ENCODE data around the gene AKAP12.

Gene AKAP12

GRCh38 chr6:151275566-151275965, 35.8 kb downstream of the AKAP12 start:
- no peak for DNase-seq (ENCODE audit: low read depth)
- H3K4me3 ChIP-seq (ENCODE audit: low read depth, low read length): no peak overlapping the region

GRCh38 chr6:151276112-151276740, 36.5 kb downstream of the AKAP12 start:
- DNase-seq (ENCODE audit: low read depth): peak; percentile 63
- peak overlapping the region; percentile 1 for H3K4me3 ChIP-seq (ENCODE audit: low read depth, low read length)

- H3K4me3 ChIP-seq (ENCODE audit: low read depth, low read length): no peak overlapping the region
- DNase-seq (ENCODE audit: low read depth): no peak
These were observed 40.1 kb downstream of the AKAP12 start for GRCh38 chr6:151279891-151280290.

GRCh38 chr6:151280859-151281258, 41.1 kb downstream of the AKAP12 start:
- no peak overlapping the region for H3K4me3 ChIP-seq (ENCODE audit: low read depth, low read length)
- DNase-seq (ENCODE audit: low read depth): no peak

- no peak for DNase-seq (ENCODE audit: low read depth)
- H3K4me3 ChIP-seq (ENCODE audit: low read depth, low read length): no peak overlapping the region
These were observed 44.2 kb downstream of the AKAP12 start for GRCh38 chr6:151284012-151284411.

GRCh38 chr6:151284548-151285017, 44.8 kb downstream of the AKAP12 start:
- no peak for DNase-seq (ENCODE audit: low read depth)
- no peak overlapping the region for H3K4me3 ChIP-seq (ENCODE audit: low read depth, low read length)

DNA sequence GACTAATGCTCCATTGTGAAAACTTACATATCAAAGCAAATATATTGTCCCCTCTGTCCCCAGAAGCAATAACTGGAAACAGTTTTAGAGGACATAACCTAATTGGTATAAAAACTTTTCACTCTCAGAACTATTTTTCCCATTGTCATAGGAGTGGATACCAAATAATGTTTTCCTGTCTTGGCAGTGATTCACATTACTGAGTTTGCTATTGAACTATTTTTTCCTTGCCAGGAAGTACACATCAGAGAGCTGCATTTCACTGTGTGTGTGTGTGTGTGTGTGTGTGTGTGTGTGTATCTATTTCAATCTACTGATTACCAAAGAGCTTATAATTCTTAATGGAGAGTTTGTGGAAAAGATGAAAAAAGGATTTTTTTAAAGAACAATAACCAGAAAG, 45.4 kb downstream of the AKAP12 start:
- H3K4me3 ChIP-seq (ENCODE audit: low read depth, low read length): no peak overlapping the region
- peak; percentile 60 for DNase-seq (ENCODE audit: low read depth)

- no peak for DNase-seq (ENCODE audit: low read depth)
- no peak overlapping the region for H3K4me3 ChIP-seq (ENCODE audit: low read depth, low read length)
These were observed 46.4 kb downstream of the AKAP12 start for GRCh38 chr6:151286214-151286613.

GRCh38 chr6:151288712-151289398, 49.1 kb downstream of the AKAP12 start:
- no peak for DNase-seq (ENCODE audit: low read depth)
- no peak overlapping the region for H3K4me3 ChIP-seq (ENCODE audit: low read depth, low read length)

- DNase-seq (ENCODE audit: low read depth): no peak
These were observed 49.7 kb downstream of the AKAP12 start for GRCh38 chr6:151289399-151290007.

DNA sequence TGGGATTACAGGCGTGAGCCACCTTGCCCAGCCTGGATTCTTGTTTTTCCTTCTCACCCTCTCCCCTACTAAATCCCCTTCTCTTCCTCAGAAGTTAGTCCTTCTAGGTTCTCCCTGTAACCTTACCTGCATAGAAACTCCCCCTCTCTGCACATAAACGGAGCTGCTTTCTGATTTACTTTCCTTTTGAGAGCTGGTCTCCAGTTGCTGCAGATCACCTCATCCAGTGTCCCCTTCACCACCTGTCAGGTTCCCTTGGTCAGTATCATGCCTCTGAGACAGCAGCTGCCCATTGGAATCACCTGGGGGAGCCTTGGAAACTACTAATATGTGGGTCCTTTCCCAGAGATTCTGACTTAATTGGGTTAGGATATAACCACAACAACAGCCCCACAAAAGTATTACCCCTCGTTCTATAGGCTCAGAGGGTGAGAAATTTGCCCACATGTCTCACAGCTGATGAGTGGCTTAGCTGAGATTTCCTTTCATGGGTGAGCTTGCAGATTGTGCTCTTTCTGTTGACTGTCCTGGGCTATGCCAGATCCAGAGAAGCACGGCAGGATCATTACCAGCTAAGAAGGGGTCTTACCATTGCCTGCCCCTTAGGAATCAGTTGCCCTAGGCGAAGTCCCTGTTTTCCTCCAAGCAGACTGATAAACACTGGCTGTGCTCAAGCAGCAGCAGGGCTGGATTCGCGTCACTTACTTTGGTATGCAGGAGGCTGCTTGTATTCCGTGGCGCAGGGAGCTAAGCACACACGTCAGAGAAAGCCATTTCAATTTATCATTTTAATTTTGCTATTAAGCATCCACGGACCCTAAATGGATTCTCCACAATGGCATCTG, 51.3 kb downstream of the AKAP12 start:
- H3K4me3 ChIP-seq (ENCODE audit: low read depth, low read length): no peak overlapping the region
- peak; percentile 80 for DNase-seq (ENCODE audit: low read depth)

More at GRCh38 chr6:151289399-151290007, 49.7 kb downstream of the AKAP12 start:
- no peak overlapping the region for H3K4me3 ChIP-seq (ENCODE audit: low read depth, low read length)

DNA sequence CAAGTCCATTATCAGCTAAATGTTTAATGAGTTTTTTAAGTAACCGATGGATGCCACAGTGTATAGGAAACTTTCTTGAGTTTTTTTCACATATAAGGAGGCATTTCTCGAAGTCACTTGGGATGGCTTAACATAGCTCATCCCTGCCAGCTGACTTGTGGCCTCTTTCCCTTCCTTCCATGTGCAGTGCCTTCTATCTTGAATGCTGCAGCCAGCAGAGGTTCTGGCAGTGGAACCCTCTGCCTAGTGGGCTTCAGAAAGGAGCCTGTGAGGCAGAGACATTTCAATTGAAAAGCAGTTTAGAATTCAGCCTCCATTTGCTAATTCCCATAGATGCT, 51.9 kb downstream of the AKAP12 start:
- H3K4me3 ChIP-seq (ENCODE audit: low read depth, low read length): no peak overlapping the region
- DNase-seq (ENCODE audit: low read depth): no peak

- no peak overlapping the region for H3K4me3 ChIP-seq (ENCODE audit: low read depth, low read length)
- no peak for DNase-seq (ENCODE audit: low read depth)
These were observed 53.4 kb downstream of the AKAP12 start for GRCh38 chr6:151292974-151293687.

- DNase-seq (ENCODE audit: low read depth): no peak
- no peak overlapping the region for H3K4me3 ChIP-seq (ENCODE audit: low read depth, low read length)
These were observed 53.9 kb downstream of the AKAP12 start for GRCh38 chr6:151293688-151294016.

DNA sequence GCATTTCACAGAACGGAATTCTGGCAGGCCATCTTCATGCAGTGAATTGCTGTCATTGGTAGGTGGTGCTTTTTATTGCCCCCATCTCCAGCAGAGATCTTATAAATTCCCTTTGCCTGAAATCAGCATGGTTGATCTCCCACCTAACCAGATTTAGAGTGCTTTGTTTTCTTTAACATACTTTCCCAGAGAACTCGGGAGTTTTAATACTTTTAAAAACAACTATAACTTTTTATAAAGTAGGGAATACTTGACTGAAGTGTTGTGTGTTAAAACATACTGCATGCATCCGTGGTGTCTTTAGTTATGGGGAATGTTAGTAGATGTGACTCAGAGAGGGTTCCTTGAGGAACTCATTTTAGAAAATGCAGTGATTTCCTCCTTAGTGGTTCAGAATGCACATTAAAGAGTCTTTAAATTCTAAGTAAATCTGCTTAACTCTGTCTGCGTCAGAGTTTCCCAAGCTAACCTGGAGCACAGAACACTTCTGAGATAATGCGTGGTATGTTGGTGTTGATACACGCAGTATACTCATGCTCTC, 54.9 kb downstream of the AKAP12 start:
- no peak overlapping the region for H3K4me3 ChIP-seq (ENCODE audit: low read depth, low read length)
- DNase-seq (ENCODE audit: low read depth): no peak

DNA sequence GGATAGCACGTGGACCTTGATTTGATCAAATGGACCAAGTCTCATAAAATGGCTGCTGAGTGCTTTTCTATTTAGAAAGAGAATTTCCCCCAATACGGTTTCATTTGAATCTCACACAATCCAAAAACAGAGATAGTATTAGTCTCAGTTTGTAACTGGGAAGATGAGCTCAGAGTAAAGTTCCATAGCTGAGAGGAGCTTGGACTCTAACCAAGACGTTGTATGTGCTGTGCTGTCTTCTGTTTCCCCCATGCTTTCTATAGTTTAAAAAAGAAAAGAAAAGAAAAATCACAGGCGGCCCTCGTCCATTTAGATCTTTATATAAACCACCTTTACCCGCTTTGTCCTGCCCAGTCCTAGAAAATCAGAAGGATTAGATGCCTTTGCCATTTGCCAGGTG, 58.1 kb downstream of the AKAP12 start:
- no peak overlapping the region for H3K4me3 ChIP-seq (ENCODE audit: low read depth, low read length)

GRCh38 chr6:151299011-151299410, 59.2 kb downstream of the AKAP12 start:
- no peak overlapping the region for H3K4me3 ChIP-seq (ENCODE audit: low read depth, low read length)
- no peak for DNase-seq (ENCODE audit: low read depth)

More for the DNA sequence above, 58.1 kb downstream of the AKAP12 start:
- no peak for DNase-seq (ENCODE audit: low read depth)

GRCh38 chr6:151300267-151300991, 60.7 kb downstream of the AKAP12 start:
- H3K4me3 ChIP-seq (ENCODE audit: low read depth, low read length): no peak overlapping the region
- DNase-seq (ENCODE audit: low read depth): no peak

GRCh38 chr6:151301547-151301946, 61.8 kb downstream of the AKAP12 start:
- H3K4me3 ChIP-seq (ENCODE audit: low read depth, low read length): no peak overlapping the region
- DNase-seq (ENCODE audit: low read depth): no peak

Measured in skeletal muscle cell (primary cell).